GM19099 (cell line): ENCODE measurements around the gene KPTN.

Source experiments
- POLR2A ChIP-seq: IDR thresholded peaks from 3 replicates; pipeline ENCODE4 v1.6.1; 2011; ENCODE audit warnings: low read depth; ENCODE audit not compliant: insufficient read length; ENCODE audit errors: extremely low read depth

Gene KPTN

DNA sequence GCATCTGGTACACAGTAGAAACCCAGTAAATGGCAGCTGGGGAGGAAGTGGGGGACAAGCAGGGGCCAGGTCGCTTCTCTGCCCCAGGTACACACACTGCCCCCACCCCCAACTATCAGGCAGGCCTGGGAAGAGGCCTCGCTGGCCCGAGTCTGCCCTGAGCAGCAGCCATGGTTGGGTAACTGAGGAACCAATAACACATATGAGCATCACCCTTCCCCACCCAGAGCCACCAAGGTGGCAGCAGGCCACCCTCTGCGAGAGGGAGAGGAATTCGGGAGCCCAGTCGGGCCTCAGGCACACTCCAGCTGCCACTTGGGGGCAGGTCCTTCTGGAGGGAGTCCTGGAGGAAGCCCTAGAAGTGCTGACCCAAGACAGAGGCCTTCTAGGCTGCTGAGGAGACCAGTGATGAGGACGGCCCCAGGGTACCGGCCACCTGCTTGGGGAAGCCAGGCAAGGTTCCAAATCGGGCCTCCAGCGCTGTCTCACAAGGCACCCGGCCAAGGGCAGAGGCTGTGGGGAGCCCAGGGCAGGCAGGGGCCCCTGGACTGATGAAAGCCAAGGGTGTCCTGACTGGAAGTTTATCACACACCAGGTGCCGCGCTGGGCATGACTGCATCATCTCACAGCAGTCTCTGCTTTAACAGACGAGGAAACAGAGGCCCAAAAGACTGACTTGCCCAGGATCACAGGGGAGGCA is 14.0 kb upstream of the KPTN start:
- no peak for TF ChIP-seq POLR2A

DNA sequence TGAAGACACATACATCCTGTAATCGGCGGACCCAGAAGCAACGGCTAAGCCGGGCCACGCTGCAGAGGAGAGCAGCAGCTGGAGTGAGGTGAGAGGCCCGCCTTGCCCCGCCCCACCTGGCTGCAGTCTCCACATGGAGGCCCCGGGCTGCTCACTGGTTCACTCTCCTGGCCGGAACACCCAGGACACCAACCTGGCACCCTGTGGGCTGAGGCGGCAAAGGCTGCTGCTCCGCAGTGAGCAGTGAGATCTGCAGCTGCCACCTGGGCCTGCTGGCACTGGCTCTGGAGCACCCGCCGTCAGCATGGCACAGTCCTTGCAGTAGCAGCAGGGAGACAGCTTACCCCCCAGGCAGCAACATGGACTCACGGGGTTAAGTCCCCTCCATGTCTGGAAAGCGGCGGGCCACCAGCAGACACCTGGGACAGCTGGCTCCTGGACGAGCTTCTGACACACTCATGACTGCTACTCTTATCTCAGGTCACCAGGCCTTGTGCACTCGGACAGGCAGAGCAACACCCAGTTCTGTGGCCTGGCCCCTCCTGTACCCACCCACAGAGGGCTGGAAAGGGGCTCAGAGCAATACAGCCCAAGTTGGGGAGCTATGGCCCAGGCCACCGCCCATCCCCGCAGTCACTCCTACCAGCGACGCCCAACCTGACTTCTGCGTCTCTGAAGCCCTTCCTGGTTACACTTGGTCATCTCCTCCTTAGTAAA is 13.2 kb upstream of the KPTN start:
- TF ChIP-seq POLR2A = no peak

DNA sequence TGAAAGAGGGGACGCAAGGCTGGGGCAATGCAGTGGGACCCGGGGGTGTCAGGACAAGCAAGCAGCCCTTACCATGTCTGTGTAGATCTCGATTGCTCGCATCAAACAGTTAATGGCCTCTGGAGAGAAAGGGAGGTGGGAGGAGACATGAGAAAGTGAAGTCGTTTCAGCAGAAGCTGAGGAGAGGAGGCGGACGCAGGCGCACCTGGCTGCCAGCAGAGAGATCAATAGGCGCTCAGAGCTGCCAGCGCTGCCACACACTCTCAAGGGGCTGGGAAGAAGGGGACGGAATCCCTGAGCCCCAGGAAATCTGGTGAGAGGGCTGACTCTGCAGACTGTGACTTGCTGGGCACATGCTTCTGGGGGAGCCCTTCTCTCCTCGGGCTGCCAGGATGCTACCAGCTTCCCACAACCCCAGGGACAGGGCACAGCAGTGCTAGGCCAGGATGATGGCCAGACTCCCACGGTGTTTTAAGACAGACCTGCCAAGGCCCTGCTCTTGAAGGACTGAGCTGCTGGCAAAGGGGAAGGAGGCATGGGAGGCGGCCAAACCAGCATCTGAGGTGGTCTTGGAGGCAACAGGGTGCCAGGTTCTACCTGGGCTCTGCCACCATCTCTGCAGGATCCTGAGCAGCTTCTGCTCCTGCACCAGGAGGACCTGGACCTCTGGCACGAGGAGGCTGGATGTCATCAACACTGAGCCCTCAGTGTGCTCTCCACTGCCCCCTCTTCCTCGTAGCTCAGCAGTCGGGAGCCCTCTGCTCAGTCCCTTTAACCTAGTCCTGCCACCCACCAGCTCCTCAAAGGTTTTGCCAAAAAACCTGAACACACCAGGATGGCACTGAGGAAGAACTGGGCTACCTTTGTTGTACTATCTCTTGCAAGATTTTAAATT is 11.7 kb upstream of the KPTN start:
- no peak for TF ChIP-seq POLR2A

DNA sequence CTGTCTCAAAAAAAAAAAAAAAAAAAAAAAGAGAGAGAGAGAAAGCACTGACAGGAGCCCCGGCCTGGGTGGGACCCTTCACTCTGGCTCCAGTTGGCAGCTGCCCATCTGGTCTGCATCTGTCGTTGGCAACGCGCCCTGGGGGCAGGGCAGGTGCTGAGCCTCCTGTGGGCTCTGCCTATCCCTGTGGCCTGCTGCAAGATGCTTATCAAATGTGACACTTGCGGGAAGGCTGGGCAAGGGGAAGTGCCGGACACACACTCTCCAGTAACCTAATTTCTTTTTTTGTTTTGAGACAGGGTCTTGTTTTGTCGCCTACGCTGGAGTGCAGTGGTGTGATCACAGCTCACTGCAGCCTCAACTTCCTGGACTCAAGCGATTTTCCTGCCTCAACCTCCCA is 10.7 kb upstream of the KPTN start:
- TF ChIP-seq POLR2A = no peak

DNA sequence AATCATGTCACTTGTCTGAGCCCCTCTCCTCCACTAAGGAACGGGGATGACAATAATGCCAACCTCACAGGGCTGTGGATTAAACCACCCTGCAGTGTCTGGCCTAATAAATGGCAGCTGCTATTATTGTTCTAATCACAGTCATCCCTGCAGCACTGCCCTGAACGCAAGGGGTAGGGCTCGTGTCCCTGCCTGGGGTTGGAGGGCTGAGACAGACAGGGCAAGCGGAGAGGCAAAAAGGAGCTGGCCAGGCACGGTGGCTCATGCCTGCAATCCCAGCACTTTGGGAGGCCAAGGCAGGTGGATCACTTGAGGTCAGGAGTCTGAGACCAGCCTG is 10.2 kb upstream of the KPTN start:
- no peak for TF ChIP-seq POLR2A

DNA sequence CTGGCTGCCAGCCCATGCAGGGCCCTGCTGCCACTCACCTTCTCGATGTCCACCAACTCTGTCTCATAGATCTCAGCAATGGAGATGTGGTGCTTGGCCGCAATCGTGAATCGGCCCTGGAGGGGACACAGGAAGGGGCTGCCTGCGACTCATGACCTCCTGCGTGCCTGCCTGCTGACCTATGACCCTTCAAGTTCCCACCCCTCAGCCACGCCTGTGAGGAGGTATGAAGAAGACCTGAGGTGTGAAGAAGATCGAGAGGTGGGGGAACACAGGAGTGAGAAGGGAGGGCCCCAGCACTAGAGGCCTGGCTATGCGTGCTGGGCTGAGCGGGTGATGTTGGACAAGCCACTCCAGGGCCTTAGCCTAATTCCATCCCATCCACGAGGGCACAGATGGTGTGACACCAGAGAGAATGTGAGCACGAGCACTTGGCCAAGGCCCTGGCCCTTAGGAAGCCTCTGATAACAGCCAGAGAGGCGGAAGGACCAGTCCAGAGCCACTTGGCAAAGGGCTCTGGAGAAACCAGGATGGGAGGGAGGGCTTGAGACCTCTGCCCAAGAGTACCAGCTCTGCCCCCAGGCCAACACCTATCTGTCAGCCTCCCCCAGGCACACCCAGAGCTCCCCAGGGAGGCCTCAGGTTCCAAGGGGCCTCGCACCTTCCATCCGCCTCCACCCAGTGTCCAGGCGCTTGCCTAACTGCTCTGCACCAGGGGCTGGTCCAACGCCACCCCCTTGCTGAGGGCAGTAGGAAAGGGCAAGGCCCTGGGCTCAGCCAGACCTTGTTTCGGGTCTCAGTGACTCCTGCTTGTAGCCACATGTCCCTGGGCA is 9.6 kb upstream of the KPTN start:
- TF ChIP-seq POLR2A = no peak

DNA sequence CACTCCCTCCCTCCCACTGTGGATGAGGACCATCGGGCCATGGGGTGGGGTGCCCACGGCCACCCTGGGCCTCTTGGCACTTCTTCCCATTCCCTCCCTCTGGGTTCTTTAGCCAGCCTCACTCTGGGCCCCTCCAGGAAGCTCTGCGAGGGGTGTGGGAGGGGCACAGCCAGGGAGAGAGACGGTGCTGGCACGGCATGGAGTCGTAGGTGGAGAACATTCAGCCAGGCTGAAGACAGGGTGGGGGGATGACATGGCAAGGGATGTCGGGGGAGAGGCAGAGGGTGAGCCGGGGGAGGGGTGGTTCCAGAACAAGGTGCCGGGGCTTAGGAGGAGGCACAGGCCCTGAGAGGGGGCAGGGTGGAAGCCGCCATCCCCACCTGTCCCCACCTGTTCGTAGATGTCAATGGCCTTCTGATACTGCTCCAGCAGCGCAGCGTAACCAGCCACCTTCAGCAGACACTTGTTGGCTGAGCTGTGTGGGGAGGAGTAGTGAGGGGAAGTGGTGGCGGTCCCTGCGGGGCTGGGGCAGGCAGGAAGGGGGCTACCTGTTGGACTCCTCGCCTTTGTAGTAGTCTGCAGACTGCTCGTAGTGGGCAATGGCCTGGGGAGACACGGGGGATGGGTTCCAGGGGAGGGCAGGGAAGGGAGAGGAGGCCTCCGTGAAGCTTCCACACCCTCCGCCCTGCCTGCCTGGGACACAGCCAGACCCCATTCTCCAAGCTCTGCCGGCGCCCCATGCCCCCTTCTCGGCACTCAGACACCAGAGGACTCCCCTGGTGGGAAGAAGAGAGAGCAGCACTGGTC is 8.8 kb upstream of the KPTN start:
- TF ChIP-seq POLR2A = no peak

DNA sequence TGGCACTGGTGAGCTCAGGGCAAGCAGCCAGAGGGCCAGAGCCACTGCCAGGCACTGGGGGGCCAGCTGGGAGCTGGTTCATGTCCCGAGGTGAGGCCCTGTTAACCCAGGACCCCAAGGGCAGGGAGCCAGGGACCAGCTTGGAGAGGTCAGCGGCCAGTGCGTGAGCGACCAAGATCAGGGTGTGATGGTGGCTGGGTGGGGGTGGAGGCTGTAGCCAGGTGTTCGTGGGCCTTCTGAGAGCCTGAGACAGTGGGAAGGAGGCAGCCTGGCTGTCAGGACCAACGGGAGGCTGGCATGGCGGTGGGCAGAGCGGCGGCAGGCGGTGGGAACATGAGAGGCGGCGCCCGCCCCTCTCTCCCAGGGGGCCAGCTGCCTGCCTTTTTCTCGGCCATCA is 8.1 kb upstream of the KPTN start:
- TF ChIP-seq POLR2A = no peak

DNA sequence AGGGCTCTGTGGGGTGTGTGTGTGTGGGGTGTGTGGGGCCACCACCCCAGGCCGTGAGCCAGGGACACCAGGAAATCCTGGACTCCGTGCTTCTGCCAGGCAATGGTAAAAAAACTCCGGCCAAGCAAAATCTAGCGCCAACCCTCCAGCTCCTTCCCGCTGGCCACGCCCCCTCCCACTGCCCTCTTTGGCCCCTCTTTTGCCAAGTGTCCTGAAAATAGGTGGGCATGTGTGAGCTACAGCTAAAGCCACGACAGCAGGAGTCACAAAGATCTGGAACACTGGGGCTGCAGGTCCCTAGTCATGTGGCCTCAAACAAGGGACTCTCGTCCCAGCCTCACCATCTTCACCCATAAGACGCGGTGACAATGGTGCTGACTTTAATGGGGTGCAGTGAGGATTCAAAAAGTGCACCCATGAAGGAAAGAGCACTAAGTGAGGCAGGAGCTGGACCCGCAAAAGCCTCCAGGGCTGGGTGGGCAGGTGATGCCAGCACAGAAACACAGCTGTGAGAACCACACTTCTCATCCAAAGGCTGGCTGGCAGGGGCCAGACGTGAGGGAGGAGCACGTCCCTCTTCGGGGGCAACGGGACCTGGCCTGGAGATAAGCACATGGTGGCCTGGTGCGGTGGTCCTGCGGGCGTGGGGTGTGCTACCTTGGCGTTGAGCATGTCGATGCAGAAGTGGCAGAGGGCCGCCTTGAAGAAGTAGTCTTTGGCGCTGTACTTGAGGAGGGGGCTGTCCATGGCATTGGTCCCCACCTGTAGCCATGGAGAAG is 7.5 kb upstream of the KPTN start:
- no peak for TF ChIP-seq POLR2A

DNA sequence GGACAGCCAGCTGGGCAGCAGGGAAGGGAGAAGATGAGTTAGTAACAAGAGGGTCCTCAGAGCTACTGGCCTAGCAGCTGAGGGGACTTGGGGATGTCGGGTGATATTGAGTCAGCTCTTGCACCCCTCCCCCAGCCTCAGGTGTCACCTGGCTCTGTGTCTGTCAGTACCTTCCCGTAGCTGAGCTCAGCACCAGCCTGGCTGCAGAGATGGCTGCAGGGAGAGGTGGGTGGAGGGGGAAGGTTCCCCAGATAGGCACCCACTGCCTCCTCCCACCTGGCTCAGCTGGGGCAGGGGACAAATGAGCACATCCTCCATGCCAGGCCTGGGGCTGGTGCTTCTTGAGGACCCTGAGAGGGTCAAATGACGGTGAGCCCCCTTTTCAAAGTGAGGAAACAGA is 6.8 kb upstream of the KPTN start:
- no peak for TF ChIP-seq POLR2A

DNA sequence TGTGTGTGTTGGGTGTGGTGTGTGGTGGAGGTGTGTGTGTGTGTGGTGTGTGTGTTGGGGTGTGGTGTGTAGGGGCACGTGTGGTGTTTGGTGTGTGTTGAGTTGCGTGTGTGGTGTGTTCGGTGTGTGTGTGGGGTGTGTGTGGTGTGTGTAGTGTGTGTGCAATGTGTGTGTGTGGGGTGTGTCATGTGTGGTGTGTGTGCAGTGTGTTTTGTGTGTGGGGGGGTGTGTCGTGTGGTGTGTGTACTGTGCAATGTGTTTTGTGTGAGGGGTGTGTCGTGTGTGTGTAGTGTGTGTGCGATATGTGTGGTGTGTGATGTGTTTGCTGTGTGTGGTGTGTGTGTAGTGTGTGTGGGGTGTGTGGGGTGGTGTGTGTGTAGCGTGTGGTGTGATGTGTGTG is 6.0 kb upstream of the KPTN start:
- TF ChIP-seq POLR2A = no peak

DNA sequence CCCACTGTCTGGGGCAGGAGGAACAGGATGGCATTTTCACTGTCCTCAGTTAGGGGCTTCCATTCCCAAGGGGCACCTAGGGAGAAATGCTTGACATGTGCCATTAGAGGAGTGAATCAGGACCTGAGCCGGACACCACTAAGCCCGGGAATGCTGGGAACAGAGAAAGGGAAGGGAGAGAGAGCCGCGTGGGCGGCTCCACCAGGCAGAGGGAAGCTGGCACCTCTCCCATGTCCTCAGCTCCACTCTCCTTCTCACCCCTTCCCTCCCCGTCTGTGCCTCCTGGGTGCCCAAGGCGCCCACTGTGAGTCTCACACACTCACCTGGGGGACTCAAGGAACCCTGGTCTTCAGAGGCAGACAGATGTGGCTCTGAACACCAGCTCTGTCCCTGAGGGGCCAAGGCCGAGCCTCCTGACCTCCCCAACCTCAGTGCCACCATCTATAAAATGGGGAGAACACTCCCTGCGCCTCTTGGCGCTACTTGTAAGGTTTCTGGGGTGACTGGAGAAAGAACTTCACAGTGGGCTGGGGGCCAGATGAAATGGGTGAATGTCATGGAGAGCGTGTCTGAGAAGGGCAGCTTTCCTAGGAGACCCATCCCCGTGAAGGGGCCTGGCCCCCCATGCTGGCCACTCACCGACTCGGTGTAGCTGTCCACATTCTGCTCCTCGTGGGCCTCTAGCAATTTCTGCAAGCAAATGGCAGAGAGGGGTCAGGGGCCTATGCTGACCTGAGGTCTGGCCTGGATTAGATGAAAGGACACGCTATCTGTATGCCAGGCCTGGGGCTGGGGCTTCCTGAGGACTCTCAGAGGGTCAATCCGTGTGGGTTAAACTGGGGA is 5.3 kb upstream of the KPTN start:
- TF ChIP-seq POLR2A = no peak
